HG02938 (cell line): ENCODE measurements around the gene SLC8A1.

ENCODE experiments used
- ATAC-seq: cut with Tn5 transposase; IDR thresholded peaks from one replicate; pipeline ENCODE4 v1.9.1; 2021; ENCODE audit warnings: mild to moderate bottlenecking, moderate library complexity; ENCODE audit not compliant: unreplicated experiment

SLC8A1 gene

DNA sequence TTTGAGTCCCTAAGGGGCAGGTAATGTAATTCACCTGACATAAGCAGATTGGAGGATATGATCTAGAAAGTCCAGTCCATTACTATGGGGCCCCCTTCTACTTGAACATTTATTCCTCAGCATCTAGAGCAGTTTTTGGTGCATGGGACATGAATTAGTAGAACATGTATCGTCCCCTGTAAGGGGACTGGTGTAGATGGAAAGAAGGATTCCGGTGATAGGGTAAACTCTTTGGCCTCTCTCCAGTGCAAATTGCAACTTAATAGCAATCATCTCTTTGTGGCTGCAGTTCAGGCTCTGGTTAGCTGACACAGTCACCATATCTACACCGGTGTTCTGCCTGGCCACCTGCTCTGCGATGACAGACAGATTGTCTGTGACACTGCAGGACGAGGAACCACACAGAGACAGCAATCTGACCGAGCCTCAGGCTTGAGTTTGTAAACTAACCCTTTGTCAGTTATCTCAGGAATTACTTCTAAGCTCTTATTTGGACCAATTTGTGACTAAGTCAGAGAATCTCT, 6.4 kb upstream of the SLC8A1 start:
- no peak for ATAC-seq

DNA sequence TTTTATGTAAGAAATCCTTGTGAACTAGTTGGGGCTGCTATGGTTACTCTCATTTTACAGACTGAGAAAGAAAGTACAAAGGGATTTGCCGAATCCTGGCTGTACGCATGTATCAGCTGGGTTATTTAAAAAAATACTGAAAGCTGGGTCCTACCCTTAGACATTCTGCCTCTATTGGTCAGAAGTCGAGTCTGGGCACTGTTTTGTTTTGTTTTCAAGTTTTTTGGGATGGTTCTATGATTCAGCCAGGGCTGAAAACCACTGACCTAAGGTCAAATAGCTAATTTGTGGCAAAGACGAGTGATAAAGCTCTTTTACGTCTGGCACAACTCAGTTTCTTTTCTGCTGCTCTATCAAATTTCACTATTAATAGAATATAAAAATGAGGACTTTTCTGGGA, 5.9 kb upstream of the SLC8A1 start:
- no peak for ATAC-seq

DNA sequence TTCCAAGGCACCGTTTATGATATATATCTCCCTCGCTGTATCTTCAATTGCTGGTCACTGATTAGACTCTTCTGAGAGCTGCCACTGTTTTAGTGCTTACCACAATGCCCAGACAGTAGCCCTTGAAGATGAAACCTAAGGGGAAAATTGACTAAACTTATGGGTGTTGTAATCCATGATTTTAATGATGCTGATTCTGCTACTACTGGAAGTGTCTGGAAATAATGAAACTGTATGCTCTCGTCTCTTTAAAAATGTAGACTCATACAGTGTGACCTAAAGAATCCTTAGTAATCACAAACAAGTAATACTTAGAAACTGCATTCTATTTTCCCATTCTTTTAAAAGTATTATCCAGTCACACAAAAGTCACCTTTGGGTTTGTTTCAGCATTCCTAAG, 5.5 kb upstream of the SLC8A1 start:
- no peak for ATAC-seq

DNA sequence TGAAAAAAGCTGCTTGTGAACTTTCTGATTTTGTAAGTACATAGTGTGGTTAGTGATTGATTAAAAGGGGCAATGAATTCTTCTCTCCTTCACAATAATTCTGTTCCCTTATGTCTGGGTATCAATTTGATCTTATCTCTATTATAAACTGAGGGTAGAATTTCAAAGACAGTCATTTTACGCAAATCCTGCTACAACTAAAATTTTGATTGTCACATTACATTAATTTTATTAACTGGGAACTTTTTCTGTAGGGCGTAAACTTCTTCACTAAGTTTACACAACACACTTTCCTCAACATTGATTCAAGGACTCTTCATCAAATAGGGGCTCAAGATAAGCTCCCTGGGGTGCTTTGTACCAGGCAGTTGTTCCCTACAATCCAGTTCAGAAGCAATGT, 5.0 kb upstream of the SLC8A1 start:
- ATAC-seq: no peak

DNA sequence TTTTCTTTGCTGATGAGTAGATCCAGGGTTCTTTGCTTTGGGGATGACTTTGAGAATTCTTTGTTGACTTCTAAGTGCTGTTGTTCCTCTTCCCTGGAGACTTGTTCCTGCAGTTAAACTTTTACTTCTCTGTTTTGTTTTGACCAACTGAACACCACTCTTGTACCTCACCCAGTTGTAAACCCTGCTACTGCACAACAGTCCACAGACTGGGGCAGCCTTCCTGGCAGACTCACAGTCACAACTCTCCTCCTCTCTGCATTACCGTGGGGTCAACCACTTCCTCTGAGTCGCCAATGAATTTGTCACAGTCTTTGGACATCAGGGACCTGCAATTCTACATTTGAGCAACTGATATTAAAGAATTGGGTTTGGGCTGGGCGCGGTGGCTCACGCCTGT, 3.8 kb upstream of the SLC8A1 start:
- no peak for ATAC-seq

DNA sequence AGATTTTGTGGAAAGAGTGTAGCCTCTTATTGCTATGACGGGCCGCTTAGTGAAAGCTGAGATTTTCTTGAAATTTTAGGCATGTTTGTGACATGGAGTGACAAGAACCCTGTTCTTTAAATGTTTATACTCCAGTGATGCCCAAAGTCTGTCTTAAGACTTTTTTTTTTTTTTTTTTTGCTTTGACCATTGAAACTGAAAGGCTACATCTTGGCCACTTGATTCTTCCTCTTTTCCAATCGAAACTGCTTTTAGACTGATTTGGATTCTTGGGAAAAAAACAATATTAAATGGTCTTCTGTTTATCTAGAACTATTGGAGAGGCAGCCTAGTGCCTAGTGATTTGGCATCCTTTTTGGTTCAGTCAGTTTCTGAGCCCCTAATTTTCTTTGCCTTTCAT, 2.4 kb upstream of the SLC8A1 start:
- no peak for ATAC-seq

DNA sequence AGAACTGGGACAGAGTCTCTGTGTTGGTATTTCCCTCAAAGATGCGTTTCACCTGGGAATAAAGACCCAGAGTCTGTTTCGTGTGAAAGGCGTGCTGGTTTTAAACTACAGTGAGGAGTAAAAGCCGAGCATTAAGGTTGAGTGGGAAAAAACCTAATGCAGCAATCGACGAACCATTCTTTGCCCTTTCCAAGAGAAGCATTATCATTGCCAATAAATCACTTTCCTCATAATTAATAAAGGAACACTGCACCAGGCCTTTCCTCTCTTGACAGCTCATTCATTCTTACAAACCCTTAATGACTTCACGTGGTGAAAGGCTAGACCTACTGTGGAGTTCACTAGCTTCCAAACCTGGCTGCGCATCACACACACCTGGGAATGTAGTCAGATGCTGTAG, 896 bp upstream of the SLC8A1 start:
- no peak for ATAC-seq

DNA sequence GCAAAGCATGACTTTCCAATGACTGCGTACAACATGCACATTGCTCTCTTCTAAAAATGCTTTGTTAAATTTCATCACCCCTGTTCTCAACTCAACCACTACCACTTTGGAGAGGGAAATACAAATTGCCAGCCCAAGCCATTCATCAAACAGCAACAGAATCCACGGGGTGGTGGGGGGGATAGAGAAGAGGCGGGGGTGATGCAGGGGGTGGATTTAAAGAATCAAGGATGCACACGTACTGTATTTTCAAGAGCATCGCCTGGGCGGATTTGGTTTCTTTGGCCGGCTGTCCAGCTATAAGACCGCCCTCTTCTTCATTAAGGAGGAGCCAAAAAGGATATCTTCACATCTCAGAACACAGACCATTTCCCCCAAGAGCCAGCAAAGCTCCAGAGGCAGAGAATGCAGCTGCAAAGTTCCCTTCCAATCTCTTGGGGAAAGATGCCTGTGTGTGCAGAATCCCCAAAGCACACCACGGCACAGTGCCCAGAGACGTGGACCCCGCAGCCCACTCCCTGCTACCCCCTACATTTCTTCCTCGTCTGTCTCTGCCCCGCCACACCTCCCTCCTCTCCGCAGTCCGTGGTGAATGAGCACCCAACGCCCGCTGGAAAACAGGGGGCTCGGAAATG, 977 bp downstream of the SLC8A1 start:
- ATAC-seq: peak; percentile 42

DNA sequence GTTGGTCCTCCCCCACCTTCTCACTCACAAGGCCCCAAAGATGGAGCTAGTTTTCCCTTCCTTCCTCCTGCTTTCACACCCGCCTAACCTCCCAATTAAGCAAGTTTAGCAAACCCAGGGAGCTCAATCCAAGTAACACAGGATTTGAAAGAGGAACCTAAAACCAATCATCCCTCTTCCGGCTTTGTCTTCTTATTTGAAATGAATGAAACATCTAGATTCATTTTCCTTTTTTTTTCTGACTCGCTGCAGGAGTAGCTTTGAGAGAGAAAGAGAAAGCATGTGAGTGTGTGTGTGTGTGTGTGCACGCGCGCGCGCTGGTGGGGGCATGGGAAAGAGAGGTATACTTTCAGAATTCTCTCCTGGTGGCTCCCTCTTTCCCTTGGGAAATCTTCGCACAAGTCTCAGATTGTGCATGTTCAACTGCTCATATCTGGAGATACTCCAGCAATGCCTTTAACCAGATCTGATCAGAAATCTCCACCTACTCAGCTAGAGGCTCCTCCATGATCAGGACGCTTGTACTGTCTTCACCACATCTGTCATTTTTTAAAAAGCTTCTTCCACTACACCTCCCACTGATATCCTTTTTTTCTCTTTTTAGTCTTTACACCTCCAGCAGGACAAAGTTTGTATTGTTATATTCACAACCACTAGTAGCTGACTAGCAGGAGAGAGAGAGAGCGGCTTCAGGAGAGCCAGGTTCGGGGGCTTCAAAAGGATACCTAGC, 1.7 kb downstream of the SLC8A1 start:
- ATAC-seq: peak; percentile 18

DNA sequence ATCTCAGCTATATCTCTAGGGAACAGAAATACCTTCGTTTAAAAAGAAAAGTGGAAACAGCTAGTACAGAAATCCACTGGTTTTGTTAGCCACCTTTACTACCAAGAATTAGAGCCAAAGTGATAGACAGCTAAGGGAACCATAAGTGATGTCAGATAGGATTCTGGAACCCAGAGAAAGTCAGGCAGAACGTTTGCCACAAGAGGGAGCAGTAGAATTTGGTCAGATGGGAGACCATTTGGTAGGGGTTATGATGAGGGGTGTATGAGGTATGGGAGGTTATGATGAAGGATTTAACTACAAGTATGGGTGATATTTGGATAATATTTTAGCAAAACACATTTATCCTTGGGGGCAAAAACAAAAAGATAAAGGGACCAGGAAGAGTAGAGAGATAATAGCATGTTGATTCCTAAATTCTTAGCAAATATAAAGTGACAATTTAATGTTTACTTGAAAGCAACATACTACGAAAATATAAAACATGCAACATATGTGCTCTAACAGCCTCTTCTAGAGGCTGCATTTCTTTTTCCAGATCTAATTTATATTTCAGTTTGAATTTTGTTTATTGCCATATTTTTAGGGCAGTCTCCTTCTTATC, 3.3 kb downstream of the SLC8A1 start:
- ATAC-seq: no peak

DNA sequence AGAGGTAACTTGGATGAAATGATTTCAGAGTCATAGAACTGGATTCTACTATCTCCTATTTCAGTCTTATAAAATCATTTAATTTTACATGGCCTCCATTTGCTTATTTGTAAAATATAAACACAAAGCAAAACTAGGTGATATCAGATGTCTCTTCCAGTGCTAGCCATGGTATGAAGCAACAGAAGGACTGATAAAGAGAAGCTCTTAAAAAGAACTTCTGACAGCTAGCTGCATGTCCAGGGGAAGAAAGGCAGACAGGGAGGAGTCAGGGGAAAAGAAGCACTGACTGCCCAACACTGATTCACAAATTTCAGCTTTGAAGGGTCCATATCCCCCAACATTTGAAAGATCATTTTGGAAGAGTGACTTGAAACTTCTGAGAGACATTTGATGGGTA, 6.4 kb downstream of the SLC8A1 start:
- ATAC-seq: no peak

DNA sequence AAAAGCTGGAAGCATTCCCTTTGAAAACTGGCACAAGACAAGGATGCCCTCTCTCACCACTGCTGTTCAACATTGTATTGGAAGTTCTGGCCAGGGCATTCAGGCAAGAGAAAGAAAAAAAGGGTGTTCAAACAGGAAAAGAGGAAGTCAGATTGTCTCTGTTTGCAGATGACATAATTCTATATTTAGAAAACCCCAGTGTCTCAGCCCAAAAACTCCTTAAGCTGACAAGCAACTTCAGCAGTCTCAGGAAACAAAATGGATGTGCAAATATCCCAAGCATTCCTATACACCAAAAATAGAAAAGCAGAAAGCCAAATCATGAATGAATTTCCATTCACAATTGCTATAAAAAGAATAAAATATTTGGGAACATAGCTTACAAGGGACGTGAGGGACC, 11.1 kb downstream of the SLC8A1 start:
- no peak for ATAC-seq

DNA sequence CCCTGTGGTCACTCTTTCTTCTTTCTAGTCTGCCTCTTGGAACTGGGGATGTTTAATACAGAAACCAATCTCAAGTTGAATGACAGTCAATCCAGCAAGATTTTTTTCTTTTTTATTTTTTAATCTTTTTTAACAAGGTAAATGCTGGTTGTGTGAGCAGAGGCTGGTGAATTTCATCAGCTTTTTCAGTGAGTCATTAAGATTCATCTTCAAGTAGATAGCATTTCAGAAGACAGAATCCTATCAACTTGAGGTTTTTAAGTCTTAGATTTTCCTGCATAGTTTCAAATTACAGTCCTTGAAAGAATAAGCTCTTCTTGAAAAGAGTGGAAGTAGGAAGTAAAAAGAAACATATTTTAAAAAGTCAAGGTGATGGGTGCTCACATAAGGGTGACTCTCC, 12.4 kb downstream of the SLC8A1 start:
- ATAC-seq: no peak

DNA sequence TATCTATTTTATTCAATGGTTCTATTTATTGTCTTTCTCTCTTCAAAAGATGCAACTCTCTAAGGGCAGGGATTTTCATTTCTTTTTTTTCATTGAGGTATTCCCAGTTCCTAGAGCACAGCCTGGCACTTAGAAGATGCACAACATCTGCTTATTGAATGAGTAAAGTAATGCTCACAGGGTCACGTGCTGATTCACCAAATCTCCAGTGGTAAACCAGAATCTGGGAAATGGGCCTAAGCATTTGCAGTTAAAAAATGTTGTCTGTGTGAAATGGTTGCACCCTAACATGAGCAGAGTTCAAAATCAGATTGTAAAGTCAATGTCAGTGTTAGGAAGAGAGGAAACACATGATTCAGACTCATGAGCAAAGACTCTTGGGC, 15.8 kb downstream of the SLC8A1 start:
- ATAC-seq: no peak

DNA sequence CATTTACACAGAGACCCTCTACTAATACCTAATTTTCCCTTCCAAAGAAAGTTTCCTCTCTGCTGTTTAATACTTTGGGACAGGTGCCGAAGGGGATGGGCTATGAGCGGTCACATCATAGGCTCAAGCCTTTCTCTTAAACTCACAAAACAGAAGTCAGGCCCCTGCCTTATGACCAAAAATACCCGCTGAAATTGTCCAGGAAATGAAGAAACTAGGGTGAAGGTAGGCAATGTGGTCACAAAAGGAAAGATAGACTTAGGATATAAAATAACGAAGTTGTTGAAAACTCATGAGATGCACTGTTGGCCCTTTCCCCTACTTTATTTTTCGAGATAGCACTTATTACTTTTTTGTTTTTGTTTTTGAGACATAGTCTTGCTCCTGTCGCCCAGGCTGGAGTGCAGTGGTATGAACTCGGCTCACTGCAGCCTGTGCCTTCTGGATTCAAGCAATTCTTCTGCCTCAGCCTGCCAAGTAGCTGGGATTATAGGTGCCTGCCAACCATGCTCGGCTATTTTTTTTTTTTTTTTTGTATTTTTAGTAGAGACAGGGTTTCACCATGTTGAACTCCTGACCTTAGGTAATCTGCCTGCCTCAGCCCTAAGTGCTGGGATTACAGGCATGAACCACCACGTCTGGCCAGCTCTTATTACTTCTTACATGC, 16.3 kb downstream of the SLC8A1 start:
- ATAC-seq: no peak

DNA sequence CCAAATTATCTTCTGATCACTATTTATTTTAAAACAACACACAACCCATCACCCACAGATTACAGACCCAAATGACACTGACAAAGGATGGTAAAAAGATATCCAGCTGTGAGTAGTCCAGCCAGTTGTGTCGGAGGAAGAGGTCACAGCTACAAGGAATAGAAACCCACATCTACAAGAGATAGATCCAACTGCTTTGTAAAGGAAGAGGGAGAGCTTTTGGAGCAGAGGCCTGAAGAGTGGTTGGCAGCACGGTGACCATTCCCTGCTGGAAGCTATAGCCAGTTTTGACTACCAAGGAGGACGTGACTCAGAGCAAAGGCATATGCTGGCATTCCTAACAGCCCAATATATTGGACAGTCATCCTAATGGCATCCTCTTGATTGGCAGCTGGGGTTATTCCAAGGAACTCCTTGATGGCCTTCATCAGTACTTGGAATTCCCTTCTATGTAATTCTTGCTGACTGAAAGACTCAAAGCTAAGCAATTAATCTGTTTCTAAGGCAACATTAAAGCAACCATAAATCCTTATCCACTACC, 17.1 kb downstream of the SLC8A1 start:
- ATAC-seq: no peak

DNA sequence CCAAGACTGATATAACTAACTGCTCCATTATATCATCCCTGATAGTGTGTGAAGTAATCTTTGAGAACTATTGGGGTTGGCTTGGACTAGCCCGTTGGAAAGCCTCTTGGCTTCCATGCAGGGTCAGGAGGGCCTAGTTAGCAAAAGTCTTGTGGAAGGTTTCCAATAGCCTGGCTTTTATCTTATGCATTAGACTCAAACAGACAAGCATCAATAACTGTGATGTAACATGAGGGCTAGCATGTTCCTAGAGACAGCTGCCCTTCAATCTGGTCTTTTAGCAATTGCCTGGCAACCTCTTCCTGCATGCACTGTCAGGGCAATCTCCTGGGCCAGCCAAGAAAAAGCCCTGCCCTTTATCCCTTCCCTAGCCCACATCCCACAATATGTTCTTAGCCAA, 18.2 kb downstream of the SLC8A1 start:
- ATAC-seq: no peak

DNA sequence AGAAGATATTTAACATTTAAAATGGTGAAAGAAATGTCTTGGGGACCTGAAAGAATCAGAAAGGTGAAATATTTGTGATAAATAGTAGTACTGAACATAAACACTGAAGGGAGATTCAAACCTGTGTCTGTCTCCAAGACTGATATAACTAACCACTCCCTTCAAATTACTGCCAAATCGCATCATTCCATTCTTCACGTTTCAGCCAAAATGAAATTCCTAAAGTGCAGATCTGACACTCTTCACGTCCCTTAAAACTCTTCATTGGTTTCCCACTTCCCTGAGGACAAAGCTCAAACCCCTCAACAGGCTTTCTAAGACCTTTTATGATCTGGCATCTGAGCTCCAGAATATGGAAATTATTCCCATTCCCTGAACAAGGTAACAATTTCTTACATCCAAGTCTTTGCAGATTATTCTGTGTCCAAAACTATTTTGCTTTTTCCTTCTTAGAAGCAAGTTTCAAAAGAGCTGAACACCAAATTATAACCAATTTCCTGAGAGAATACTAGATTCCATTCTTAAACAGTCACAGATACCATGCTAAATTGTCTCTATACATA, 18.9 kb downstream of the SLC8A1 start:
- no peak for ATAC-seq

DNA sequence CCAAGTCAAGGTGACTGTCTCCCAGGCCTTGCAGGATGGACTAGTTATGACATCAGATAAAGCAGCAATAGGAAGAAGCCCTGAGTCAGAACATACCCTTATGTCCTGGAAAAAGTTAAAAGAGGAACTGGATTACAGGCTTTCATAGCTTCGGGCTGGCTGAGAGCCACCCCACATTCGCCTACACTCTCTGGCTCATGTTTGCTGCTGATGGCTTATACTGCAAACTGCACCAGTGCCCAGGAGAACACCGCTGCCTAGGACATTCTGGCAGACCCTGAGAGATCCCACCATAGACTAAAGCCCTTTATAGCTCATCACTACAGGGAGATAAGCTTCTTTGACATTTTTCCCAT, 20.3 kb downstream of the SLC8A1 start:
- no peak for ATAC-seq

DNA sequence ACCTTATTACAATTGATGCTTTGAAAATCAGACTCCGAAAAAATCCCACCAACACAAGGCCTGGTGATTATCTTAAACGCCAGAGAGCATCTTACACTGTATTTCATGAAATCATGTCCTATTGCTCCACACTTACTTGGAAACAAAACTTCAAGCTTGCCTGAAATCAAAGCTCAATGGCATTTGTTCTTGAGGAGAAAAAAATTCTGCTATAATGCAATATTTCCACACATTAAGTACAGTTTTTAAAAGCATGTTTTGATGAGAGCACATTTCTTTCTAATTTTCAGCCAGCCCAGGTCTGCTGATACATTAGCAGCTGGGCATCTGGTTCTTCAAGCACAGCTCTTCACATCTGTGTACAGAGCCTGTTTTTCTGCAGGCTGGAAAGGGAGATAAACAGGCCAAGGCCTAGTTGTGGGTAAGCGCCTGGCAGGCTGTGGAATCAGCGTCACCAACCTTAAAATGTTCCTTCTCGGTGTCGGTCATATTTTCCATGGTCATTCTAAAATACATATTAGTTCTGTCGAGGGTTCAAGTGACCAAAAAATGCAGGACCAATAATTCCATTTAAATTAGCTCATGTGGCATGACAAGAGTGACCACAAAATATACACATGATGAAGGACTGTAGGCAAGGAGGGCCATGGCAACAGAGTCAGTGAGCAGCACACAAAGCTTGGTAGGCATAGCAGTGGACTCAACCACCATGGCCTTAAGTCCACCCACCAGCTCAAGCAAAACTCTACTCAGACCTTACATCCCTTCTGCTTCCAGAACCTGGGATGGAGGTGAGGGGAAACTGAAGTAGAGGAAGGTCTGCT, 20.9 kb downstream of the SLC8A1 start:
- ATAC-seq: no peak
